GM19239 (cell line): Measurements from ENCODE around the gene SFTPD.
"Not testable (repeated sequence)": the region's sequence is repeated elsewhere in the genome, so short reads cannot be mapped to it uniquely, and the experiment has no call there.

ENCODE experiments used
- DNase-seq: peaks from one replicate; pipeline ENCODE4 v3.0.0; 2011; ENCODE audit warnings: low spot score; ENCODE audit not compliant: insufficient read length
- FAIRE-seq: peaks from 2 replicates; lab custom pipeline; 2011; peaks lifted over from hg19 to GRCh38; lab: Jason Lieb, UNC

Gene SFTPD

DNA sequence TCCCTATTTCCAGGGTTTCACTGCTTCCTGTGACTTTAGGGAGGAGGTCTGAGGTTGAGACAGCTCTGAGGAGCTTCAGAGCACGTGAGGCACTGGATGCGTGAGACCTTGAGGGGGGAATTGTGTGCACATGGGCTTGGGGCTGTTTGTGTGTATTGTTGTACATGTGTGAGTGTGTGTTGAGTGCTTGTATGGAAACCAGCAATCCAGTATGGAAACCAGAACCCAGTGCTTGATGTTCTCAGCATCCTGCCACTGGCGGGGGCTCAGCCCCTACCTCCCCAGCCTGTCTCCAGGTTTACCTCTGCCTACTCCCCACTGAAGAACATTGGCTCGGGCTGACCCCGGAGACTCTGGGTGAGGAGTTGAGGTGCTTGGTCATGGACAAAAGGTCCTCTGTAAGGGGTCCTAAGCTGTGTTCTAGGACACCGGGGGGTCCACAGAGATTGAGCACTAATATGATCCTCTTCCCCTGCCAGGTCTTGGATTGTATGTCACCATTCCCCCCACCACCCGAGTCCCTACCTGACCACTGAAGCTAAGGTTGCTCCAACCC, 20.8 kb downstream of the SFTPD start:
- DNase-seq, result no peak
- FAIRE-seq, result no peak

DNA sequence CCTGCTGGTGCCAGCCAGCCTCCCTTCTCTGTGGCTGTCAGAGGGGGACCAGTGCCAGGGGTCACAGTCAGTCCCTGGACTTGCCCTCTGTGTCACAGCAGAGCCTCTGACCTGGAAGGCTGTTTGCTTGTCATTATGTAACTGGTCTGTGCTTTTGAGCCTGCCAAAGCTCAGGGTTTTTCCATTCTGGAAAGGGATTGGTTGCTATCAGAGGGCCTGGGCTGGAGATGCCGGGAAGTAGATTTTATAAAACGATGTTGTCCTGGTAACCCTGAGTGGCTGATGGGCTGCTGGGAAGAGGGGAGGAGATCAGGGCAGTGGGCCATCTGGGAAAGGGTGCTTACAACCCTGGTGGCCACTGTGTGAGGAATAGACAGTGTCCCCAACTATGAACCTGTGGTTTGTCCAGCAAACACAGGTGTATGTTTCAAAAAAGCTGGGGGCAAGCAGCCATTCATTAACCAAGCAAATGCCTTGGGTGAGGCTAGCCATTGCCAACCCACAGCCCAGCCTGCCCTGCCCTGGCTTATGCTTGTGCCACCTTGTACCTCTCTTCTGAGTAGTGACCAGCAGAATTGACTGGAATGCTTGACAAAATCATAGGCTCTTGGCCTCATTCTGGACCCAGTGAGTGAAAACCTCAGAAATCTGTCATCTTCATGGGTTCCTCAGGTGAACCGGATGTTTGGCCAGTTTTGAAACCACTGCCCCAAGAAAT, 21.6 kb downstream of the SFTPD start:
- no peak for DNase-seq
- no peak for FAIRE-seq

DNA sequence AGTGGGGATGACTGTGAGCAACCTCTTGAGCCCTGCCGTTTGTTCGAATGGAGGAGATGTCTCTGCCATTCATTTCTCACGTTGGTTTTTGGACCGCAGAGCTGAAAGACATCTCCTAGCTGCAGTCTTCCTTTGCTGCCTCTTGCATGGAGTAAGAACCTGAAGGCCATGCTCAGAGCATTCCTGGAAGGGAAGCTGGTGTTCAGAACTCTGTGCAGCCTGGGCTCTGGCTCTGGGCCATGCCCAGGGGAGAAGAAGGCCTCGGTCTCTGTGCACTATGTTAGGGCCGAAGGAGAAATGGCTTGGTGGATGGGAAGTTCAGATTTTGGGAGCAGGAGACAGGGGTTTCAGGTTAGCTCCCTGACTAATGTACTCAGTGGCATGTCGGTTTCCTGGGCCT, 22.9 kb downstream of the SFTPD start:
- DNase-seq, result no peak
- no peak for FAIRE-seq

DNA sequence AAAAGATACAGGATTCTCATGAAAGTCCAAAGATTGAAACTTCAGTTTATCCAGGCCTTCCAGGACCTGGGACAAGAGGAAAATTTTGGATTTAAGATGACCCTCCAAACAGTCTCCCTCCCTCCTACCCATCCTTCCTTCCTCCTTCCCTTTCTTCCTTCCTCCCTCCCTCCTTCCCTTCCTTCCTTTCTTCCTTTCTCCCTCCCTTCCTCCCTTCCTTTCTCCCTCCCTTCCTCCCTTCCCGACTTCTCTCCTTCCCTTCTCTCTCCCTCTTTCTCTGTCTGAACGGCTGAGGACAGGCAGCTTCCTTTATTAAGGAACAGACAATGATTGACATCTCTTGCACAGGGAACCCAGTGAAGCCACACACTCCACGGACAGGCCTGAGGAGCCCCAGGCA, 23.3 kb downstream of the SFTPD start:
- FAIRE-seq, result no peak

DNA sequence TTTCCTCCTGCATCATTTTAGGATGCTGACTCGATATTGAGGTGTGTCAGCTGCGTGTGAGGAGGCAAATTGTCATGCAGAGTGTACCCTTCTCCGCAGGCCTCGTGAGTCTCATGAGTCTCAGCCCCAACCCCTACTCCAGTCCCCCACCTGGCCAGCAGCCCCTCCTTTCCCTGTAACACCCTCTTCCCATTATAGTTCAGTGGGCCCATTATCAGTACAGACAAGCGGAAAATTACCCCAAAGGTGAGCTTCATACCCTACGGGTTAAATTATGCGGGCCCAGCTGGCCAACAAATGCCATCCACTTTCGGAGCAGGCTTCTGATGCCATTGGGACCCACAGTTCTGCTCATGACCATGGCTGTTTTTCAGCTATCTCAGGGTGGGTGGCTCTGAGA, 25.2 kb downstream of the SFTPD start:
- FAIRE-seq (no peak), DNase-seq (no peak)

More for the DNA sequence above, 23.3 kb downstream of the SFTPD start:
- no peak for DNase-seq

DNA sequence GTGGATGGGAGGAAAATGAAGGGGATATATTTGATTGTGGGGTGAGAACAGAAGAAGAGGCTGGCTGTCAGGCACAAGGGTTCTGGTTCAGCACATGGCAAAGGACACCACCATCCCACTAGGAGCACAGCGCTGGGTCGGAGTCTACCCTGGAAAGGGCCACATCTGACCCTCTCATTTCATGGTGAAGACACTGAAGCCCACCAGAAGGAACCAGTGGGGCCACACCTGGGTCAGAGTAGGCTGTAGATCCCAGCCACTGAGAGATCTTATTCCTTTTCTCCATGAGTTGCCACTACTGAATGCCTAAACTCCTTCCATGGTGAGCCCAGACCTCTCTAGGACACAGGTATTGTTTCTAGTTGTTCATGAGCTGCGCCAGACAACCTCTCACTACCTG, 25.8 kb downstream of the SFTPD start:
- FAIRE-seq (no peak), DNase-seq (no peak)

DNA sequence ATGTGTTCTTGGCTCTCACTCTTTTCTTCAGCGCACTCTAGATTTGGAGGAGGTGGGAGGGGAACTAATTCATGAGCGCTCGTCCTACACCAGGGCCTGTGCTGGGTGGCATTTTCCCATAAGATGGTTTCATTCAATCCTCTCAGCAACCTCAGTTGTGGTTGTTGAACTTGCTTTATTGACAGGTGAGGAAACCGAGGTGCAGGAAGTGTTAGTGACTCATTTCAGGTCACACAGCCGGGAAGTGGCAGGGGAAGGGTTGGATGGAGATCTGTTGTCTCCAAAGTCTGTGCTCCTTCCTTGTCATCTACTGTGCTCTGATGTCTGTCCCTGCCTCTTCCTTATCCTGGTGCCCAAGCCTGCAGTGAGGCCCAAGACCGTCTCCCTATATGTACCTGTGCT, 26.9 kb downstream of the SFTPD start:
- DNase-seq, FAIRE-seq: not testable (repeated sequence)

DNA sequence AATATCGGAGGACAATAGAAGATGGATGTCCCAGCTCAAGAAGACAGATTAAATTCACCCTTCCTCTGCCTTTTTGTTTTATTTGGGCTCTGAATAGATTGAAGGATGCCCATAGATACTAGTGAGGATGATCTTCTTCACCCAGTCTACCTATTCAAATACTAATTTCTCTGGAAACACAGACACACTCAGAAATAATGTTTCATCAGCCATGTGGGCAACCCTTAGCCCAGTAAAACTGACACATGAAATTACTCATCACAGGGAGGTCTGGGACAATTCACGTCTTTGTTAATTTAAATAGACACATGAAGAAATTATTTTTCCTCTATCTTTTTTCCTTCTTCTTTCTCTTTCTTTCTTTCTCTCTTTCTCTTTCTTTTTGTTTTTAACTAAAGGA, 33.1 kb downstream of the SFTPD start:
- DNase-seq, FAIRE-seq: not testable (repeated sequence)

DNA sequence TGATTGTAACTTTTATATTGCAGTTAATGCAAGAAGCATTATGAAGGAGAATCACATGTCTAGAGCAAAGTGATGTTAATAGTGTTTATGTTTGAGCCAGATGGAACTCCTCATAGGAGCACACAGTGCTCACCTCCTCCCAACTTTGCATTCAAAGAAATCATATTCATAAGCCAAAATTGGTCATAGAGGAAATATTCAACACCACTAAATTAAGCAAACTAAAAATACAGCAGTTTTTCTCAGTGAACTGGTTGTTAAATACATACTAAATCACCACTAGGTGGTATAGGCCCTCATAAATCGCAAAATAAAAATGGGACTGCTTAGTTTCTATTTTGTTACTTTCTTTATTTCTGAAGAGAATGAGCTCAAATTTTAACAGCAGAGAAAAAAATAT, 34.4 kb downstream of the SFTPD start:
- not testable (repeated sequence) for FAIRE-seq, DNase-seq

DNA sequence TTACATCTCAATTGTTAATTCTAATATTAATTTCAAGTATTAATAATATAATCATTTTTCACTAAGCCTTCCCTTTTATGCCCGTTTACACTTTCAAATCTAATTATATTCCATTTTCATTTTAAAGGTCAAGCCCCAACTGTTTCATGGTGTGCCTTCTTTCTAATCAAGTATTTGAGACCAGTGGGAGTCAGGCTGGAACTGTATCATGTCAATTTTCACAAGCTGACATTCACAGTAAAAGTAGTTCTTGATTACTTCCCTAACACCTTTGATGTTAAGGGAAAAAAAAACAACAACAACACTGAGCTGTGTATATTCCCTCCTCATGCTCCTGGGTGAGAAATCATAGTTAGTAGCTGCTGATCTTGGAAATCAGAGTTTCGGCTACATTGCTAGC, 38.1 kb downstream of the SFTPD start:
- no peak for DNase-seq

DNA sequence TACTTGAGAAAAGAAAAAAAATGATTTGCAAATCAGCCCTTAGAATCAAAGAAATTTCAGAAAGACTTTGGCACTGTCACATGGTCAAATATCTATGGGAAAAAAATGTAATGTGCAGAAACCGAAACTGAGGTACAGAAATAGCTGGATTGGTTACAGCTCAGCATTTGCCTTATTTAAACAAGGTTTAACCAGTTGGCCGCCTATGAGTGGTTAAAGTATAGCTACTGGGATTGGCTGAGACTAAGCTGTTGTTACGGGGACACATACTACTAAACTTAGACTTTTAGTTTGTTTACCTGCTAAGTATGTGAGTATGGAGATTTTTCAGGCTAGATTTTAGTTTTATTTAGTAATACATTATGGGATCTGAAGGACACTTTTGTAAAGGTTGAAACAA, 38.6 kb downstream of the SFTPD start:
- FAIRE-seq (peak; percentile 11), DNase-seq (no peak)

More for the DNA sequence above, 38.1 kb downstream of the SFTPD start:
- FAIRE-seq, result peak; percentile 56

DNA sequence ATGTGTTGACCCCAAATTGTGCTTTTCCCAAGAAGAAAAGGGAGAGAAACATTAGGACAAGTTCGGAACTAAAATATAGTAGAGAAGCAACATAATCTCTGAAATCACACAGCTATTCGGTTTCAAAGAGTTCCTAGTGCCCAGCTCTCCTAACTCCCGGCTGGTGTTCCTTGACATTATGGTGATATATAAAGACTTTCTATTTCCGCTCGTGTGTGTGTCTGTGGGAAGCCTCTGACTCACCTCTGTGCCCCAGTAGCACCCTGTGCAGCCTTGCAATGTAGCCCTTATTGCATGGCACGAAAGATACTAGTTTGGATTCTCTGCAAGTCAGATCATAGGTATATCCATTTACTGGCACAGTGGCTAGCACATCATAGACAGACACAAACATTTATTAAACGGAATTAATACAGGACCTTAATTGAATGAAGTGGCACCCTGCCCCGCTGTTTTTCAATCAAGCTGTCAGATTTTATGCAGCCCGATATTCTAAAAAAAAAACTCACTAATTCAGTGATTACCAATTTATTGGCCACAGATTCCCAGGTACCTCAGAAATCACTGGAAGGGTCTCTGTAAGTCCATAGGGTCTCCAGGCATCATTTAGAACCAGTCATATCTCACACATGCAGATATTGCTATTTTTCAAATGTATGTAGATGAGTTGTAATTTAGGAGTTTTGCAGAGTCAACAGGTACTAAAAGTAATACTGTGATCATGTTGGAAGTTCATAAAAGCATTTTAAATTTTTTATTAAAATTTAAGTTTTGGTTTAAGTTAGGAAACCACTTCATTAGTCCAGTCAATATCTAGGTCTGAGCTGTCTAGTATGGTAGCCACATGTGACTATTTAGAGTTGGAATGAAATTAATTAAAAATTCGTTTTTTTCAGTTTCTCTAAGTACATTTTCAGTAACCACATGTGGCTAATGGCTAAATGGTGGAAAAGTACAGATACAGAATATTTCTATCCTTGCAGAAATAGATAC, 43.3 kb downstream of the SFTPD start:
- DNase-seq (no peak), FAIRE-seq (peak; percentile 84)

DNA sequence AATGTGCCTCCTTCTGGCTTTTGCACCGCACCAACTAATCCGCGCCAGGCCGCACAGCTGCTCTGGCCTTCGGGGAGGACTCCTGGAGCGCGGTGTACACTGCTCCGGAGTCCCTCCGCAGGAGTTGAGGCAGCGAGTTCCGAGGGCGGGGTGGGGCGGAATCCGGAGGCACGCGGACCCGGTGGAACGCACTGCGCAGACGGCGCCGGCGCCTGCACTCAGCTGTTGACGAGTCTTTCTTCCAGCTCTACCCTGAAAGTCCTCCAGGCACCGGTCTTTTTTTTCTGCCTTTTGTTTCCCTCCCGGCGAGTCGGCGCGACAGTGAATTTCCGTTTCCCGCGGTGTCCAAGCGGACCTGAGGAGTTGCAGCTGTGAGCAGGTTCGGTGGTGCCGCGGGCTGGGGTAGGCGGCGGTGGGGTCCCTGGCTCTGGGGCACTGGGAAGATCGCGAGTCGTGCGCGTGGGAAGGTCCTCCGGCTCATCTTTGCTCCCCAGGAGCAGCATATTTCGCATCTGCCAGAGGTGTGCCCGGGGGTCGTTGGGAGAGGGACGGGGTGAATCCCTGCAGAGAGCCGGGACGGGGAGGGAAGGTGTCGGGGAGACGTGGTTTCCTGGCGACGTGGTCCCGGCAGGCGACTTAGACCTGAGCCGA, 44.1 kb downstream of the SFTPD start:
- DNase-seq, result peak; percentile 12
- FAIRE-seq, result peak; percentile 14

DNA sequence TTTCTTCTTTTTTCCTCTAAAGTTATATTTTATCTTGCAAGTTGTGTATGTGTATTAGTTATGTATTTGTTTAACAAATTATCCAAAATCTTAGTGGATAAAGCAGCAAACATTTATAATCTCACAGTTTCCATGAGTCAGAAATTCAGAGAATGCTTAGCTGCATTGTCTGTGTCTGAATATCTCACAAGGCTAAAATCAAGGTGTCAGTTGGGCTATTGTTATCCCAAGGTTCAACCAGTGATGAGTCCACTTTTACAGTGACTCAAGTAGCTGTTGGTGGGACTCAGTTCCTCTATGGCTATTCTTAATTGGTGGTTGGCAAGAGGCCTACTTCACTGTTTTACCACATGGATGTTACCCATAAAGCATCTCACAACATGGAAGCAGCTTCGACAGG, 47.3 kb downstream of the SFTPD start:
- not testable (repeated sequence) for DNase-seq, FAIRE-seq

DNA sequence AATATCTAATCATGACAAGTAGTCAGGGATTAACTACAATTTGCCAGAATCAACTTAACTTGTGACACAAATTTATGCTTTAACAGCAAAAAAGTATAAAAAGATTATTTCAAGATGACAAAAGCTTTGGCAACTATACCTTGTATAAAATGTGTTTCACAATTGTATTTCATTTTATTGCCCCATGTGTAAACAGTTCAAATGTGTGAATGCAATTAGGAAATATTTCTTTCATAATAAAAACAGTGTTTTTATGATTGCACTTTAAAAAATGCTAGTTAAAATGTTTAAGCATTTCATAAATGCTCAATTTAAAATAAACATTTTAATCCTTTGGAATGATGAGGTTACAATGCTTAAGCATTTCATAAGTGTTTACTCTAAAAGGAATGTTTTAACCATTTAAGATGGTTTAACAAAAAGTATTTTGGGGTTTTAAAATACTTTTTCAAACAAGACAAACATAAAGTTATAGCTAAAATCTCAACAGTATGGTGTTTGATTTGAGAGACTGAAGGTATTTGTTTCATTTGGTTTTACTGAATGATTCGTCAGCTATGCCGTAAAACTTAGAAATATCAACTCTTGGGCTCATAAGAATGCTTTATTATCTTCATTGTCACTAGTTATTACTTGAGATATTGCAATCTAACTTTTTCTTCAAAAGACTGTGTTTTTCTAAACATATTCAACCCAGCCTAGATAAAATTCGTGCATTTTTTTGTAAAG, 50.1 kb downstream of the SFTPD start:
- no peak for DNase-seq
- no peak for FAIRE-seq

DNA sequence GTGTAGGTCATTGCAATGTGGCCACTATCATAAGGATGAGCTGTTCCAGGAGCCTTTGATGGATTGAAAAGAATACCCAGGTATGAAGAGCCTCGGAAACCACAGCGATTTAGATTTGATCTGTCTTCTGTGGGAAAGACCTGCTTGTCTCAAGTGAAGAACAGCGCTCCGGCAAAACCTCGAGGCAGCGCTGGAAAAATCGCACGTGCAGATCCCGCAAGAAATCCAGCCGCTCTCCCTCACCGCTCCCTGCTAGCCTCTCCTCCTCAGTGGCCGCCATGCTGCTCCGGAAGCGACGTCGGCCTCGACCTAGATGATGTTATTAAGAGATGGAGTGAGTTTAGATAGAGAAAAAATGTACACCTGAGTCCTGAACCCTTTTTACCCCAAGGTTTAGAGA, 56.0 kb downstream of the SFTPD start:
- not testable (repeated sequence) for FAIRE-seq, DNase-seq

DNA sequence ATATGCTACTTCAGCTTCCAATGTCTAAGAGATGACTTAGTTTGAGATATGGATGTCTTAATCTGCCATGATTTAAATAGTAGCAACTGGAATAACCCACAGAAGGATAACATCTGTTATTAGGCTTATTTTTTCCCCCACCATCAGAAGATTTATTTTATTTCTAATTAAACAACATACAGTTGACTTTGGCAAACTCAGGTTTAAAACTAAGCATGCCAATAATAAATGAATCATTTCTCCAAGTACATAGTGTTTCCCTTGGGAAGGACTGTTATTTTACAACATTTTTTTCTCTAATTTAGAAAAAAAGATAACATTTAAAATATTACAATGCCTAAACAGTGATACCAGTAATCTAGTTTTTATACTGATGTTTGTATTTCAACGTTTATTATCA, 58.4 kb downstream of the SFTPD start:
- FAIRE-seq (no peak), DNase-seq (no peak)

DNA sequence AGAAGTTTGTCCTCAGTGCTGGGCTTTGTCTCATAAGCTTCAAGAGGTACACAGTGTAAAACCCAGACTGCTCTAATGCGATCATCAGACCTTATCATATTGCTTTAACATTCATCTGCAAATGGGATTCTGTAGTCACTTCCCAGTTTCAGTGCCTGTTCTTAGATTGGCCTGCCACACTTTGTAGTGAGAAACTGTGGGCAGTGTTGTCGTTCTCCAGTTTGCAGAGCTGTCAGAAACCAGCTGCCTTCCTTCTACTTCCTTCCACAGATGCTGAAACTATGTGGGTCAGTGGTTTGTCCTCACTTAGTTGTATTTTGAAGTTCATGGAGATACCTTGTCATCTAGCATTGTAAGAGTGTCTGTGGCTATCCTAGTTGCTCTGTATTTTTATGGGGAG, 59.9 kb downstream of the SFTPD start:
- not testable (repeated sequence) for FAIRE-seq, DNase-seq
